22Rv1 (cell line): ENCODE results near the gene FAM200C.

Experiments used
- ZFX ChIP-seq: fragments of 450-650 bp; IDR thresholded peaks from 2 replicates; pipeline ENCODE4 v1.6.1; 2017; ENCODE audit warnings: antibody characterized with exemption, borderline replicate concordance
- TF ChIP-seq, protein P1 (sequence below): fragments of 450-650 bp; IDR thresholded peaks from 2 replicates; pipeline ENCODE4 v1.5.1; 2017; ENCODE audit warnings: mild to moderate bottlenecking

- TF ChIP-seq, protein P1, sequence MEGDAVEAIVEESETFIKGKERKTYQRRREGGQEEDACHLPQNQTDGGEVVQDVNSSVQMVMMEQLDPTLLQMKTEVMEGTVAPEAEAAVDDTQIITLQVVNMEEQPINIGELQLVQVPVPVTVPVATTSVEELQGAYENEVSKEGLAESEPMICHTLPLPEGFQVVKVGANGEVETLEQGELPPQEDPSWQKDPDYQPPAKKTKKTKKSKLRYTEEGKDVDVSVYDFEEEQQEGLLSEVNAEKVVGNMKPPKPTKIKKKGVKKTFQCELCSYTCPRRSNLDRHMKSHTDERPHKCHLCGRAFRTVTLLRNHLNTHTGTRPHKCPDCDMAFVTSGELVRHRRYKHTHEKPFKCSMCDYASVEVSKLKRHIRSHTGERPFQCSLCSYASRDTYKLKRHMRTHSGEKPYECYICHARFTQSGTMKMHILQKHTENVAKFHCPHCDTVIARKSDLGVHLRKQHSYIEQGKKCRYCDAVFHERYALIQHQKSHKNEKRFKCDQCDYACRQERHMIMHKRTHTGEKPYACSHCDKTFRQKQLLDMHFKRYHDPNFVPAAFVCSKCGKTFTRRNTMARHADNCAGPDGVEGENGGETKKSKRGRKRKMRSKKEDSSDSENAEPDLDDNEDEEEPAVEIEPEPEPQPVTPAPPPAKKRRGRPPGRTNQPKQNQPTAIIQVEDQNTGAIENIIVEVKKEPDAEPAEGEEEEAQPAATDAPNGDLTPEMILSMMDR: no peak
- no peak for TF ChIP-seq ZFX
Observed at GRCh38 chr5:160419458-160420330, 19.8 kb upstream of the FAM200C start.
